Panc1 (cell line): ENCODE results near the gene EPHA3.

Experiments
- POLR2AphosphoS5 ChIP-seq: IDR thresholded peaks from 2 replicates; pipeline ENCODE4 v1.6.1; 2012; ENCODE audit warnings: mild to moderate bottlenecking, low read depth, low read length, moderate library complexity
- SIN3A ChIP-seq: IDR thresholded peaks from 2 replicates; pipeline ENCODE4 v1.6.1; 2012; ENCODE audit warnings: low read depth, mild to moderate bottlenecking, low read length, moderate library complexity, borderline replicate concordance; ENCODE audit not compliant: insufficient read depth
- TF ChIP-seq, protein P1 (sequence below), 2 experiments: IDR thresholded peaks; 2 replicates each; pipeline ENCODE4 v1.6.1; 2011 to 2012; ENCODE audit warnings: low read depth in 2 of 2, control low read depth in 1 of 2, low read length in 1 of 2, mild to moderate bottlenecking in 1 of 2, moderate library complexity in 1 of 2; ENCODE audit not compliant: insufficient read depth in 1 of 2
- TF ChIP-seq, protein P2 (sequence below): fragments of 450-650 bp; IDR thresholded peaks from 2 replicates; pipeline ENCODE4 v1.5.1; 2017; ENCODE audit warnings: mild to moderate bottlenecking

- TF ChIP-seq, protein P1, sequence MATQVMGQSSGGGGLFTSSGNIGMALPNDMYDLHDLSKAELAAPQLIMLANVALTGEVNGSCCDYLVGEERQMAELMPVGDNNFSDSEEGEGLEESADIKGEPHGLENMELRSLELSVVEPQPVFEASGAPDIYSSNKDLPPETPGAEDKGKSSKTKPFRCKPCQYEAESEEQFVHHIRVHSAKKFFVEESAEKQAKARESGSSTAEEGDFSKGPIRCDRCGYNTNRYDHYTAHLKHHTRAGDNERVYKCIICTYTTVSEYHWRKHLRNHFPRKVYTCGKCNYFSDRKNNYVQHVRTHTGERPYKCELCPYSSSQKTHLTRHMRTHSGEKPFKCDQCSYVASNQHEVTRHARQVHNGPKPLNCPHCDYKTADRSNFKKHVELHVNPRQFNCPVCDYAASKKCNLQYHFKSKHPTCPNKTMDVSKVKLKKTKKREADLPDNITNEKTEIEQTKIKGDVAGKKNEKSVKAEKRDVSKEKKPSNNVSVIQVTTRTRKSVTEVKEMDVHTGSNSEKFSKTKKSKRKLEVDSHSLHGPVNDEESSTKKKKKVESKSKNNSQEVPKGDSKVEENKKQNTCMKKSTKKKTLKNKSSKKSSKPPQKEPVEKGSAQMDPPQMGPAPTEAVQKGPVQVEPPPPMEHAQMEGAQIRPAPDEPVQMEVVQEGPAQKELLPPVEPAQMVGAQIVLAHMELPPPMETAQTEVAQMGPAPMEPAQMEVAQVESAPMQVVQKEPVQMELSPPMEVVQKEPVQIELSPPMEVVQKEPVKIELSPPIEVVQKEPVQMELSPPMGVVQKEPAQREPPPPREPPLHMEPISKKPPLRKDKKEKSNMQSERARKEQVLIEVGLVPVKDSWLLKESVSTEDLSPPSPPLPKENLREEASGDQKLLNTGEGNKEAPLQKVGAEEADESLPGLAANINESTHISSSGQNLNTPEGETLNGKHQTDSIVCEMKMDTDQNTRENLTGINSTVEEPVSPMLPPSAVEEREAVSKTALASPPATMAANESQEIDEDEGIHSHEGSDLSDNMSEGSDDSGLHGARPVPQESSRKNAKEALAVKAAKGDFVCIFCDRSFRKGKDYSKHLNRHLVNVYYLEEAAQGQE (IDR thresholded peaks at IDR 0.05; ENCODE audit: insufficient read depth in 1 of 2, low read depth in 2 of 2, low read length in 1 of 2): no peak
- TF ChIP-seq POLR2AphosphoS5 (no peak), SIN3A (no peak)
- TF ChIP-seq, protein P2, sequence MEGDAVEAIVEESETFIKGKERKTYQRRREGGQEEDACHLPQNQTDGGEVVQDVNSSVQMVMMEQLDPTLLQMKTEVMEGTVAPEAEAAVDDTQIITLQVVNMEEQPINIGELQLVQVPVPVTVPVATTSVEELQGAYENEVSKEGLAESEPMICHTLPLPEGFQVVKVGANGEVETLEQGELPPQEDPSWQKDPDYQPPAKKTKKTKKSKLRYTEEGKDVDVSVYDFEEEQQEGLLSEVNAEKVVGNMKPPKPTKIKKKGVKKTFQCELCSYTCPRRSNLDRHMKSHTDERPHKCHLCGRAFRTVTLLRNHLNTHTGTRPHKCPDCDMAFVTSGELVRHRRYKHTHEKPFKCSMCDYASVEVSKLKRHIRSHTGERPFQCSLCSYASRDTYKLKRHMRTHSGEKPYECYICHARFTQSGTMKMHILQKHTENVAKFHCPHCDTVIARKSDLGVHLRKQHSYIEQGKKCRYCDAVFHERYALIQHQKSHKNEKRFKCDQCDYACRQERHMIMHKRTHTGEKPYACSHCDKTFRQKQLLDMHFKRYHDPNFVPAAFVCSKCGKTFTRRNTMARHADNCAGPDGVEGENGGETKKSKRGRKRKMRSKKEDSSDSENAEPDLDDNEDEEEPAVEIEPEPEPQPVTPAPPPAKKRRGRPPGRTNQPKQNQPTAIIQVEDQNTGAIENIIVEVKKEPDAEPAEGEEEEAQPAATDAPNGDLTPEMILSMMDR: no peak
Observed at GRCh38 chr3:89238846-89239245, 131.4 kb downstream of the EPHA3 start.
